Neural crest cell (in vitro differentiated cells): ENCODE data around the gene FOXC2. TPM values are rescaled to one million over a fixed set of nuclear protein-coding genes. Genes with fewer than 3 reads are reported as not detected.

Experiments
- DNase-seq: peaks from one replicate; pipeline ENCODE4 v3.0.0; 2021; ENCODE audit warnings: low read depth, mixed read lengths, low spot score
- H3K27ac Mint-ChIP-seq: one replicate; pipeline ENCODE4 v1.8.0; 2021; ENCODE audit warnings: mild to moderate bottlenecking, mixed read lengths; ENCODE audit not compliant: unreplicated experiment
- H3K27me3 Mint-ChIP-seq: 2 replicates; pipeline ENCODE4 v1.8.0; 2021; ENCODE audit warnings: low read depth, mild to moderate bottlenecking, mixed read lengths
- H3K36me3 Mint-ChIP-seq: 2 replicates; pipeline ENCODE4 v1.8.0; 2021; ENCODE audit warnings: low read depth, mild to moderate bottlenecking, mixed read lengths
- H3K4me1 Mint-ChIP-seq: 2 replicates; pipeline ENCODE4 v1.8.0; 2021; ENCODE audit warnings: mixed read lengths
- H3K4me3 Mint-ChIP-seq: one replicate; pipeline ENCODE4 v1.8.0; 2021; ENCODE audit warnings: mild to moderate bottlenecking, mixed read lengths
- H3K9me3 Mint-ChIP-seq: 2 replicates; pipeline ENCODE4 v1.8.0; 2021; ENCODE audit warnings: mixed read lengths
- total RNA-seq: library from RNA; stranded (reverse); gene quantifications from 2 replicates; pipeline ENCODE4 v1.2.1, GENCODE V29; 2021
- TF ChIP-seq, protein P1 (sequence below): fragments of 200-600 bp; sonication (generic); conservative IDR thresholded peaks from 2 replicates; pipeline ENCODE4 v1.5.0; 2021; ENCODE audit warnings: antibody characterized with exemption, mild to moderate bottlenecking

FOXC2 gene
- total RNA-seq, 1 donor from 2014 or later = not detected

DNA sequence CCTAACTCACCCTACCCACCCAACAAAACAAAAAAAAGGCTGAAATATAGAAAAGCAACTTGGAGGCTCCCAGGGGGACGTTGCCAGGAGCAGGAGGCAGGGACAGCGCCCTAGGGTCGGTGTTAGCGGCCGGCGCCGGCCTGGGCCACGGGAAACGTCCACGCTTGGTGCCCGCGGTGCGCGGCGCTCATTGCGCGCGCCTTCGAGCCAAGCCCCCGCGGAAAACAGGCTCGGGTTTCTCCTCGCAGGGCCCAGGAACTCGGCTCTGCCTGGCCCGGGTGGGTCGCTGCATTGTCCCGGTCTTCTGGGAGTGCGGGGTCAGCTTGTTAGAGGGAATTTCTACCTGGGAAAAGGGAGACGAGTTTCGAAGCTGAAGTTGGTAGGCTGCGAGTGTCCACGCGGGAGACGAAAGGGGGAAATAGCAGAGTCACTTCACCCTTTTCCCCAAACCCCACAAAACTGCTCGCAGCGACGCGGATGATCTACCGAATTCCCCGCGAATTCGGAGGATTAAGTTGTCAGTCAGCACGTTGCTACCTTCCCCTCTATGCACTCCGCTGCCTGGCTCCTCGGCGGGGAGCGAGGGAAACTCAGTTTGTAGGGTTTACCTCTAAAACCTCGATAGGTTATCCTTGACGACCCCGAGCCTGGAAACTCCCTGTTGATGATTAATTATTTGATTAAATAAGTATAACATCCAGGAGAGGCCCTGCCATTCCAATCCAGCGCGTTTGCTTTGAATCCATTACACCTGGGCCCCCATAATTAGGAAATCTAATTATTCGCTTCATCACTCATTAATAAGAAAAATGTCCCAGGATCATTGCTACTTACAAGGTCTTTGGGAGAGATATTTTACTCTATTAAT, 751 bp upstream of the FOXC2 start:
- H3K27ac Mint-ChIP-seq = no peak overlapping the region
- H3K27me3 Mint-ChIP-seq = peaks cover 82% of the 10 kb centered on the region
- H3K4me1 Mint-ChIP-seq = peaks cover 19% of the 10 kb centered on the region
- H3K9me3 Mint-ChIP-seq = no peaks in the 10 kb centered on the region
- DNase-seq = no peak
- H3K4me3 Mint-ChIP-seq = peak overlapping the region; percentile 36
- H3K36me3 Mint-ChIP-seq = no peaks in the 10 kb centered on the region
- TF ChIP-seq, protein P1, sequence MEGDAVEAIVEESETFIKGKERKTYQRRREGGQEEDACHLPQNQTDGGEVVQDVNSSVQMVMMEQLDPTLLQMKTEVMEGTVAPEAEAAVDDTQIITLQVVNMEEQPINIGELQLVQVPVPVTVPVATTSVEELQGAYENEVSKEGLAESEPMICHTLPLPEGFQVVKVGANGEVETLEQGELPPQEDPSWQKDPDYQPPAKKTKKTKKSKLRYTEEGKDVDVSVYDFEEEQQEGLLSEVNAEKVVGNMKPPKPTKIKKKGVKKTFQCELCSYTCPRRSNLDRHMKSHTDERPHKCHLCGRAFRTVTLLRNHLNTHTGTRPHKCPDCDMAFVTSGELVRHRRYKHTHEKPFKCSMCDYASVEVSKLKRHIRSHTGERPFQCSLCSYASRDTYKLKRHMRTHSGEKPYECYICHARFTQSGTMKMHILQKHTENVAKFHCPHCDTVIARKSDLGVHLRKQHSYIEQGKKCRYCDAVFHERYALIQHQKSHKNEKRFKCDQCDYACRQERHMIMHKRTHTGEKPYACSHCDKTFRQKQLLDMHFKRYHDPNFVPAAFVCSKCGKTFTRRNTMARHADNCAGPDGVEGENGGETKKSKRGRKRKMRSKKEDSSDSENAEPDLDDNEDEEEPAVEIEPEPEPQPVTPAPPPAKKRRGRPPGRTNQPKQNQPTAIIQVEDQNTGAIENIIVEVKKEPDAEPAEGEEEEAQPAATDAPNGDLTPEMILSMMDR = no peak

DNA sequence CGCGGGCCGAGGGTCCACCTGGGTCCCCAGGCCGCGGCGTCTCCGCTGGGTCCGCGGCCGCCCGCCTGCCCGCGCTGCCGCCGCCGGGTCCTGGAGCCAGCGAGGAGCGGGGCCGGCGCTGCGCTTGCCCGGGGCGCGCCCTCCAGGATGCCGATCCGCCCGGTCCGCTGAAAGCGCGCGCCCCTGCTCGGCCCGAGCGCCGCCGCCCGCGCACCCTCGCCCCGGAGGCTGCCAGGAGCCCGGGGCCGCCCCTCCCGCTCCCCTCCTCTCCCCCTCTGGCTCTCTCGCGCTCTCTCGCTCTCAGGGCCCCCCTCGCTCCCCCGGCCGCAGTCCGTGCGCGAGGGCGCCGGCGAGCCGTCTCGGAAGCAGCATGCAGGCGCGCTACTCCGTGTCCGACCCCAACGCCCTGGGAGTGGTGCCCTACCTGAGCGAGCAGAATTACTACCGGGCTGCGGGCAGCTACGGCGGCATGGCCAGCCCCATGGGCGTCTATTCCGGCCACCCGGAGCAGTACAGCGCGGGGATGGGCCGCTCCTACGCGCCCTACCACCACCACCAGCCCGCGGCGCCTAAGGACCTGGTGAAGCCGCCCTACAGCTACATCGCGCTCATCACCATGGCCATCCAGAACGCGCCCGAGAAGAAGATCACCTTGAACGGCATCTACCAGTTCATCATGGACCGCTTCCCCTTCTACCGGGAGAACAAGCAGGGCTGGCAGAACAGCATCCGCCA, 504 bp downstream of the FOXC2 start:
- H3K4me1 Mint-ChIP-seq = peaks cover 19% of the 10 kb centered on the region
- peak overlapping the region; percentile 47 for H3K4me3 Mint-ChIP-seq
- peaks cover 90% of the 10 kb centered on the region for H3K27me3 Mint-ChIP-seq
- no peaks in the 10 kb centered on the region for H3K9me3 Mint-ChIP-seq
- DNase-seq = no peak
- TF ChIP-seq, protein P1 = no peak
- H3K27ac Mint-ChIP-seq = no peak overlapping the region
- H3K36me3 Mint-ChIP-seq = no peaks in the 10 kb centered on the region

DNA sequence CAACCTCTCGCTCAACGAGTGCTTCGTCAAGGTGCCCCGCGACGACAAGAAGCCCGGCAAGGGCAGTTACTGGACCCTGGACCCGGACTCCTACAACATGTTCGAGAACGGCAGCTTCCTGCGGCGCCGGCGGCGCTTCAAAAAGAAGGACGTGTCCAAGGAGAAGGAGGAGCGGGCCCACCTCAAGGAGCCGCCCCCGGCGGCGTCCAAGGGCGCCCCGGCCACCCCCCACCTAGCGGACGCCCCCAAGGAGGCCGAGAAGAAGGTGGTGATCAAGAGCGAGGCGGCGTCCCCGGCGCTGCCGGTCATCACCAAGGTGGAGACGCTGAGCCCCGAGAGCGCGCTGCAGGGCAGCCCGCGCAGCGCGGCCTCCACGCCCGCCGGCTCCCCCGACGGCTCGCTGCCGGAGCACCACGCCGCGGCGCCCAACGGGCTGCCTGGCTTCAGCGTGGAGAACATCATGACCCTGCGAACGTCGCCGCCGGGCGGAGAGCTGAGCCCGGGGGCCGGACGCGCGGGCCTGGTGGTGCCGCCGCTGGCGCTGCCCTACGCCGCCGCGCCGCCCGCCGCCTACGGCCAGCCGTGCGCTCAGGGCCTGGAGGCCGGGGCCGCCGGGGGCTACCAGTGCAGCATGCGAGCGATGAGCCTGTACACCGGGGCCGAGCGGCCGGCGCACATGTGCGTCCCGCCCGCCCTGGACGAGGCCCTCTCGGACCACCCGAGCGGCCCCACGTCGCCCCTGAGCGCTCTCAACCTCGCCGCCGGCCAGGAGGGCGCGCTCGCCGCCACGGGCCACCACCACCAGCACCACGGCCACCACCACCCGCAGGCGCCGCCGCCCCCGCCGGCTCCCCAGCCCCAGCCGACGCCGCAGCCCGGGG, 1.3 kb downstream of the FOXC2 start:
- DNase-seq = no peak
- Mint-ChIP-seq H3K27me3 (peaks cover 92% of the 10 kb centered on the region), H3K4me3 (peak overlapping the region; percentile 47), H3K27ac (no peak overlapping the region), H3K9me3 (no peaks in the 10 kb centered on the region), H3K4me1 (peaks cover 19% of the 10 kb centered on the region), H3K36me3 (no peaks in the 10 kb centered on the region)
- TF ChIP-seq, protein P1 = no peak

DNA sequence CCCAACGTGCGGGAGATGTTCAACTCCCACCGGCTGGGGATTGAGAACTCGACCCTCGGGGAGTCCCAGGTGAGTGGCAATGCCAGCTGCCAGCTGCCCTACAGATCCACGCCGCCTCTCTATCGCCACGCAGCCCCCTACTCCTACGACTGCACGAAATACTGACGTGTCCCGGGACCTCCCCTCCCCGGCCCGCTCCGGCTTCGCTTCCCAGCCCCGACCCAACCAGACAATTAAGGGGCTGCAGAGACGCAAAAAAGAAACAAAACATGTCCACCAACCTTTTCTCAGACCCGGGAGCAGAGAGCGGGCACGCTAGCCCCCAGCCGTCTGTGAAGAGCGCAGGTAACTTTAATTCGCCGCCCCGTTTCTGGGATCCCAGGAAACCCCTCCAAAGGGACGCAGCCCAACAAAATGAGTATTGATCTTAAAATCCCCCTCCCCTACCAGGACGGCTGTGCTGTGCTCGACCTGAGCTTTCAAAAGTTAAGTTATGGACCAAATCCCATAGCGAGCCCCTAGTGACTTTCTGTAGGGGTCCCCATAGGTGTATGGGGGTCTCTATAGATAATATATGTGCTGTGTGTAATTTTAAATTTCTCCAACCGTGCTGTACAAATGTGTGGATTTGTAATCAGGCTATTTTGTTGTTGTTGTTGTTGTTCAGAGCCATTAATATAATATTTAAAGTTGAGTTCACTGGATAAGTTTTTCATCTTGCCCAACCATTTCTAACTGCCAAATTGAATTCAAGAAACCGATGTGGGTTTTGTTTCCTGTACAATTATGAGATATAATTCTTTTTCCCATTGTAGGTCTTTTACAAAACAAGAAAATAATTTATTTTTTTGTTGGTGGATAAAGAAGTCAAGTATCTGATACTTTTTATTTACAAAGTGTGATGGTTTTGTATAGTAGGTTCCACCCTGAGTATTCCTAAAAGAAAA, 2.3 kb downstream of the FOXC2 start:
- H3K36me3 Mint-ChIP-seq = no peaks in the 10 kb centered on the region
- TF ChIP-seq, protein P1 = no peak
- peak overlapping the region; percentile 67 for H3K4me3 Mint-ChIP-seq
- no peak overlapping the region for H3K27ac Mint-ChIP-seq
- peaks cover 9% of the 10 kb centered on the region for H3K4me1 Mint-ChIP-seq
- H3K27me3 Mint-ChIP-seq = peaks cover 92% of the 10 kb centered on the region
- no peak for DNase-seq
- H3K9me3 Mint-ChIP-seq = no peaks in the 10 kb centered on the region
